Activated gamma-delta T cell treated with anti-CD3 and anti-CD28 coated beads, Interleukin-2, amount 50 U/mL, for 16 hours (primary cell): ENCODE measurements around the gene ODAD3.
"Not testable (repeated sequence)": the region's sequence is repeated elsewhere in the genome, so short reads cannot be mapped to it uniquely, and the experiment has no call there.

Experiments
- DNase-seq: peaks from one replicate; pipeline ENCODE4 v3.0.0-alpha.2; 2020; ENCODE audit warnings: low read depth

Gene ODAD3

DNA sequence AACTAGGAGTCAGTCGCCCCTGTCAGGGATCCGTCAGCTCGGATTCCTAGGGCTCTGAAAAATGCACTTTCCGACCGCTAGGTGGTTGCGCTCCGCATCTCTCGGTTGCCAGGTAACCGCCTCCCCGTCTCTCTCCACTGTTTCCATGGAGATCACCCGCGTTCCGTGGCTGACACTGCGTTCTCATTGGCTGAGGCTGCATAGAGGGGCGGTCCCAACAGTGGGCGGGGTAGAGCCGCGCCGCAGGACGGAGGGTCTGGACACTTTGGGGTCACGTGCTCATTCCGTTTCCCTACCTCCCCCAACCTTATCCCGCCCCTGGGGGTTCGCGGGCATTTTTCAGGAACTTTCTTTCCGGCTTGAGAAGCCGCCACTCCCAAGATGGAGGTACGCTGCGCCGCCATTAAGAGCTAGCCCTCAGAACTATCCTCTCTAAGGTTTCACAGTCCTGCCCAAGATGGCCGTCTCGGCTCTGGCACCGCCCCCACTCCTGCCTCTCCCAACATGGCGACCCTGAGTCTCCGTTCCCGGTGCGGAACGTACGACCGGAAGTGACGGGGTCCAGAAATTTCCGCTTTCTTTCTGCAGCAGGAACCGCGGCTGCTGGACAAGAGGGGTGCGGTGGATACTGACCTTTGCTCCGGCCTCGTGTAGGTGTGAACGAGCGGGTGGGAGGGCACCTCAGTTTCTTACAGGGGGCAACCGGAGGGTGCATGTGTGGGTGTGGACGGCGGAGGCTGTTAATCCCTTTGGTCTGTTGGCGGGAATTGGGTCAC lies at the start of gene ODAD3, which contains the start of gene PRKCSH:
TSS of gene ODAD3 (minus strand) at position 65 of the 776 bp plus-strand sequence. CDS start 105 bp downstream, outside the sequence.
TSS of gene PRKCSH (plus strand) at position 579 of the 776 bp plus-strand sequence. CDS start 483 bp downstream, outside the sequence.
- peak; percentile 97 for DNase-seq

DNA sequence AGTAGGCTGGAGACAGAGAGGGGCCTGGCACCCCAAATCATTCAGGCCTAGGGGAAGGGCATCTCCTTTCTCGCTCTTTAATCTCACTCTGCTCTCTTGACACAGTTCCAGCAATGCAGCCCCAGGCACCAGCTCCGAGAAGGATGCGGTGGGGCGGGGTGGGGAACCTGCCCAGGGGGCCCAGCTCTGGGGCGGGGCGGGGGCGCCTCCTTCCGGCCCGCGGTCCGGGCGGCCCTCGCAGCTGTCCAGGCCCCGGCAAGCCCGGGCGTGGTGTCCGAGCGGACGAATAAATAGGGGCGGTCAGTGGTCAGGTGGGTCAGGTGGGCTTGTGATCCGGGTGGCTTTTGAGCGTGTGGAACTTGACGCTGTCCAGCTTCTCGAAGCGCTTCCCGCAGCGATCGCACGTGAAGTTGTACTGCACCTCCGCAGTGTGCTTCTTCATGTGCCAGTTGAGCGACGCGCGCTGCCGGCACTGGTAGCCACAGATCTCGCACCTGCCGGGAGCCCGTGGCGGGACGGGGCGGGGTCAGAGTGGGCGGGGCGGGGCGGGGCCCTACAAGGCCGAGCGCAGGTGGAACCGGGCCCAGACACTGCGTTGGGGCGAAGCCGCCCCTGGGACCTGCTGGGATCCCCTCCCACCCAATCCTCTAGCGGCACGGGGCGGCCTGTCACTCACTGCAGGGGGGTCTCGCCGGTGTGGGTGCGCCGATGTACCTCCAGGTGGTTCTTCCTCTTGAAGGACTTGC lies 48.6 kb upstream of the ODAD3 start:
- no peak for DNase-seq

DNA sequence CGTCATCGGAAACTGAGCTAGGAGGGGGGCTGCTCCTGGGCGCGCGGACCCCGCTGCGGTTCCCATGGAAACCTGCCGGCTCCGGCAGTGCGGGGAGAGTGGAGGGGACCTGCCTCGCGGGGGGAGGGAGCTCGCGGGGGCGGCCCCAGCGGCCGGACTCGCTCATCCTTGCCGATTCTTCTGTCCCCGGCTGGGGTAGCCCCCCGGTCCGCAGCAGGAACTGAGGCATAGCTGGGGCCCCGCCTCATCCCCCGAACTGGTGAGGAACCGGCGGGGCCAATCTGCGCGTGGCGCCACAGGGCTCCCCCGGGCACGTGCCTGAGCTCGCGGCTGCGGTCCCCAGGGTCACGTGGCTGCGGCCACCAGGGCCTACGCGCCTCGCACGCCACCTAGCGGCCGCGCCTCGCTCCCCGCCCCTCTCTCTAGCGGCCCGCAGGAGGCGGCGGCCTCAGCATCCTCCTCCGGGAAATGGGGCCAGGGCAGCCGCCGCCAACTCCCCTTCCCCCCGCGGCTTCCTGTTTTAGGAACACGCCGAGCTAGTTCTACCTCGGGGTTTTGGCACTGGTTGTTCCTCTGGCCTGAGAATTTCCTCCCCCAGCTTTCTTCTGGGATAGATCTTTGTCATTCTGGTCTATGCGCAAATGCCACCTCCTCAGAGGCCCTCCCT lies 47.6 kb upstream of the ODAD3 start:
- DNase-seq: peak; percentile 67

DNA sequence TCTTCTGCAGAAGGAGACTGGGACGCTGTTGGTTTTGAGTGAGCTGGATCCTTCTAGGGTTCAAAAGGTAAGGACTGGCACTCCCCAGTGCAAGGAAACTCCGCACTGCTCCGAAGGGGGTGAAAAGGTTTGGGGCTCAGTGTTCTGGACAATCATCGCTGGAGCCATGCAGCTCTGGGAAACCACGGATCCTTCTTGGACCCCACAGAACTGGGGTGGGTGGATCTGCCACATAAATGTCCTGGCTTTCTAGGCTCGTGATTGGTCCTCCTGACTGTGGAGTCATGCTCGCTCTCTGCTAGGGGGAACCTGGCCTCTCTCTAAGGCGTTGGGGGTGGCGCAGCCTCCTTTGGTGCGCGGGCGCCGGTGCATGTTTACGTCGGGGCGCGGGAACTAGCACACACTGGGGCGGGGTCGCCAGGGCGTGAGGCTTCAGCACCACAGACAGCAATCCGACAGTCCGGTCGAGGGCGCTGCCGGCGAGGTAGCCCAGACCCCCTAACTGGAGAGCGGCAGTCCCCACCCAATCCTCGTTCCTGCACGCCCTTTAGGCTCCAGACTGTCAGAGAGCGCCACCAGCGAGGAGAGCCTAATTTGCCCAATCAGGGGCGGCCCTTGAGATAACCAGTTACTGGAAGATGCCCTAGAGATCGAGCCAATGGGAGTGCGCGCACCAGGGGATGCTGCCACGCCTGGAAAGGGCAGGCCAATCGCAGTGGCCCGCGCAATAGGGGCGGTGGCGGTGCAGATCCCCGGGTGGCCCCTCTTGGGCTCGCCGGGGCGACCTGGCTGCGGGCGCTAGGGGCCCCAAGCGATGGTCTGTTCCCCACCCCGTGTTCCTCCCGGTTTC lies 46.8 kb upstream of the ODAD3 start:
- peak; percentile 51 for DNase-seq

DNA sequence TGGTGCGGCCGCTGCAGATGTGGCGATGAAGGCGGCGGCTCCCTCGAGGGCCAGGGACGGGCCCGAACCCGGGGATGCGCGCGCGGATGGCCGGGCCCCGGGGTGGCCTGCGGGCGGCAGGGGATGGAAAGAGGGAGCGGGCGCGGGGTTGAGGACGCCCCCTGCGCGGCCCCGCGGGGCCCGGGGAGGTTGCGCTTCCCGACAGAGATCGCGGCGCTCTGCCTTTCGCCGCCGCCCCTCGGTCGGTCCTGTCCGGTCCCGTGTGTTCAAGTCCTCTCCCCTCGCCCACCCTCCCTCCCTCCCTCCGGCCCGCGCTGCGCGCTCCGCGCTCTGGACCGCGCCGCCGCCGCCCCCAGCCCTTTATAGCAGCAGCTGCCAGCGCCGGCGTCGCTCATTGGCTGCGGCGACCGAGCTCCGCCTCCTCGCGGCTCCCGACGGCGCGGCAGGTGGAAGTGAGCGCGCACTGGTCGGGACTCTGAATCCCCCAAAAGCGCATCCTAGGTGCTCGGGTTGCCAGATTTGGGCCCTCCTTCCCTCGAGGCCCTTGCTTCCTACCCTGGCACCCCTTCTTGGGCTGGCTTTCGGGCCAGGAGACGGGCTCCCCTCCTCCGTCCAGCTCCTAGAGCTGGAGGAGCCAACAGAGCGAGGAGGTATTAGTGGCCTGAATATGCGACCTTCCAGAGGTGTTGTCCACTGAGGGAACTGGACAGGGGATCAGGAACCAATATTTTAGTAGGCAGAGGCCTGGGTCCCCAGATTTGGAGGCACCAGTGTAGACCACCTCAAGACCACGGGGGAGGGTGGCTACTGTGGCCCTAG lies 46.0 kb upstream of the ODAD3 start, which contains the start of gene ELAVL3:
TSS of gene ELAVL3 (minus strand) at position 332 of the 819 bp plus-strand sequence. CDS start 438 bp downstream, outside the sequence.
- DNase-seq: no peak

DNA sequence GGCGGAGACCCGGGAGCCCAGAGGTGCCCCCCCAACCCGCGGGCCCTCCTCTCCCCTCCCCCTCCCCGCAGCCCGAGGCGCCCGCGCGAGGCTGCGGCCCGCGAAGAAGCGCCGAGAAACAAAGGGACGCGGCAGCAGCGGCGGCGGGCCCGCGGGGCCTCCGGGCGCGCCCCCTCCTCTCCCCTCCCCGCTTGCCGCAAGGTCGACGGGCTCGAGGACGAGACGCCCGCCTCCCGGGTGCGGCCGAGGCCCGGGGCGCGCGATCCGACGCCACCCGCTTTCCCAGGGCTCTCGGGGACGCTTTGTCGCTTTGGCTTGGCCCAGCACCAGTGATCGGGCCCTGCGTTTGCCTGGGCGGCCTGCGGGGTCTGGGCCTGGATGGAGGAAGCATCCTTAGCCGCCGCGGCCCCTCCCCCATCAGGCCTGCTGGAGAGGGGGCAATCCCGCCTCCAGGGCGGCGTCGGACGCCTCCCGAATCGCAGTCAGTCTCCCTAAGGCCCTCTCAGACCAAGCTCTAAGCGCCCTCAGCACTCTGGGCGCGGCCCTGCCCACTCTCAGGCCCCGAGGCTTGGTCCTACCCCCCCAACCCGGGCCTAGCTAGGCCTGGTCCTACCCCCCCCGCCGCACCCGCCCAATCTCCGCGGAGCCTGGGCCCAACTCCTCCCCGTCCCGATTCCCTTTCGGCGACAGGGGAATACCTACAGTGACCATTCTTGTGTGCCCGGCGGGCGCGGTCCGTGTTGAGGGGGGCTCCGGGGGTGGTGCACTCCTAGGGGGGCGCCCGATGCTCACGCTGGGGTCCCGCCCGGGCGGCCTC lies 45.2 kb upstream of the ODAD3 start:
- DNase-seq: no peak

DNA sequence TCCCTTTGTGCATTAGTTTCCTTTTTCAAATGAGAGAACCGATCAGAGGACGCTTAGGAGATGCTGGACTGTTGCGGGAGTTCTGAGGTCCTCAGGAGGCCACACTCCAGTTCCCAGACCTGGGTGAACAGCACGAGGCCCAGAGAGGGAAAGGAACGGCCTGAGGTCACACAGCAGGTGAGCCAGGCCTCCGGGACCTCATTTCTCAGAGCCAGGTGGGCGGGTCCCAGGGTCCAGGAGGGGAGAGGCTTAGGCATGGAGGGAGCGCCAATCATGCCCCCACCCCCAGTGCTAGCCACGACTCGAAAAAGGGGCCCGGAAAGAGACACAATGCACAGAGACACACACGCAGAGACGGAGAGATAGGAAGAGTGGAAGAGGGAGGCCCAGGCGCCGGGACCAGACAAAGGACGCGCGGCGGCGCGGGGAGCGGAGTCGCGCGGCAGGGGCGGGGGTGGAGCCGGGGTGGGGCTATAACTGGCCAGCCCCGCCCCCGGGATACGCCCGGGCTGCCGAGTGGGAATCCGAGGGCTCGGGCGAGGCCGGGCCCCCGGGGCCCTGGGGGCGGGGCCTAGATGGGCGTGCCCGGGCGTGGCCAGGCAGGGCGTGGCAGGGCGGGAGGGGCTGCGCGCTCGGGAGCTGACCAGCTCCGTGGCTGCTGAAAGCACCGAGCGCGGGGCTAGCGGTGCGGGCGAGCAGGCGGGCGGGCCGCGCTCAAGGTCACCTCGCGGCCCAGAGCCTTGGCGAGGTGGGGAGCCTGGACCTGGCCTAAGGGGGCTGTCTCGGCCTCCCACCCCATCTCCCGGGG lies 44.4 kb upstream of the ODAD3 start:
- DNase-seq: no peak

DNA sequence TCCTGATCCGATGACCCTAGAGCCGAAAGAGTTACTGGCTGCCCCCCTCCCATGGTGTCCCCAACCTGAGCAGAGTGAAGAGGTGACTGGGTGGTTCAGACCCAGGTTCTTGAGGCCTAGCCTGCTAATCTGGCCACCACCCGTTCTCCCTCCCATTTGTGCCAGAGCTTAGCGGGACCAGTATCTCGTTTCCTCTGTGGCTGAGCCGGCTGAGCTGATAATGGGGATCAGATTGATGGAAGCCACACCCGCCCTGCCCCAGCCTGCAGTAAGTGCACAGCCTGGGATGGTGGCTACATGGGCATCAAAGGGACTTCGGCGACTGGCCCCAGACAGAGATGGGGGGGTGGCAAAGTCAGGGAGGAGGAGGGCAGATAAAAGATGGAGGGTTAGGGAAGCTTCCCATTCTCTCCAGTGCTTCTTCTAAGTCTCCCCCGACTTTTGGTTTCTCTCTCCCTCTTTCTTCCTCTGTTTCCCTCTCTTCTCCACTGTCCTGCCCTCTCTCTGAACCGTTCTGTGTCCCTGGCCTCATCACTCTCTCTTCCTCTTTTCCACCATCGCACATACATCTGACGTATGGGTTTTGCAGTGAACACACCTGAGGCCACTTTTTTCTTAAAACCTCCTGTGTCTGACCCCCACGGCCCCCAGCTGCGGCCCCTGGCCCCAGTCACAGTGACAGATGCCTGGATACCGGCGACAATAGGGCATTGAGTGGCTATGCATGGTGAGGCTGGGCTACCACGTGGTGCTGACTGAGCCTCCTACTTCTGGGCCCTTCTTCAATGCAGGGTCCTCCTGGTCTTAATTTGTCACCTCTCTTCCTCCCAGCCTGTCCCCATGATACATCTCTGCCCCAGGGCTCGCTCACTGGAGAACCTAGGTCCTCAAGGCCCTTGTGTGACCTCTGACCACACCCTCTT lies 43.5 kb upstream of the ODAD3 start:
- no peak for DNase-seq

DNA sequence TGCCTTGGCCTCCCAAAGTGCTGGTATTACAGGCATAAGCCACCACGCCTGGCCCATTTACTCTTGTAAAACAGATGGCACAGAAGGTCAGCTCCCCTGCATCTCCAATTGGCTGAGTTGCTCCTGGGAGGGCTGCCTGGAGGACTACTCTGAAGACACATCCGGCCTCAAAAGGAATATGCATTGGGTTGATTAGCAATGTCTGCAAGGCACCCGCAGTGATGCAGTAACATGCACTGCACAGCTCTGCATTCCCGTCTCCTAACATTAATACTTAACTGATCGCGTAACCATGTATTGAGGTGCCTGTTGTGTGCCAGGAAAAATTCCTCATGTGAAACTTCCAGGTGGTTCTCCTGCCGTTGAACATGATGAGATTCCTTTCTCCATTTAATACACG lies 40.9 kb upstream of the ODAD3 start:
- no peak for DNase-seq

DNA sequence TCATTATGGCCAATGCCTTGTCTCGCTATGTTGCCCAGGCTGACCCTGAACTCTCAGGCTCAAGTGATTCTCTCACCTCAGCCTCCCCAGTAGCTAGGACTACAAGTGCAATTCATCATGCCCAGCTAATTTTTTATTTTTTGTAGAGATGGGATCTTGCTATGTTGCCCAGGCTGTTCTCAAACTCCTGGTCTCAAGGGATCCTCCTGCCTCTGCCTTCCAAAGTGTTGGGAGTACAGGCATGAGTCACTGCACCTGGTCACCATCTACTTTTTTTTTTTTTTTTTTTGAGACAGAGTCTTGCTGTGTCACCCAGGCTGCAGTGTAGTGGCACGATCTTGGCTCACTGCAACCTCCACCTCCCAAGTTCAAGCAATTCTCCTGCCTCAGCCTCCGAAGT lies 40.4 kb upstream of the ODAD3 start:
- not testable (repeated sequence) for DNase-seq

DNA sequence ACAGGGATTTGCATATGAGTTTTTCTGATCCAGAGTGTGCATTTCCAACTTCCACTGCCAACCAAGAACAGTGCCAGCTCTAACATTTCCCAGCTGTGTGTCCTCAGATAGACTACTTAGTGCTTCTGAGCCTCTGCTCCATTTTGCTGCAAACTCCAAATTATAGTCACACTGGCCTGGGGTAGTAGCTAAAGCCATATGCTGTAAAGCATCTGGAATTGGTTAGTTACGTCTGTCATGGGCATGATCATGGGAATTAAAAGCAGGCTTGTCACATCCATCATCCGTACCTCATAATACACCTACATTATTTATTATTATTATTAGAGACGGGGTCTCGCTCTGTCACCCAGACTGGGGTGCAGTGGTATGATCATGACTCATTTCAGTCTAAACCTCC lies 38.8 kb upstream of the ODAD3 start:
- no peak for DNase-seq

DNA sequence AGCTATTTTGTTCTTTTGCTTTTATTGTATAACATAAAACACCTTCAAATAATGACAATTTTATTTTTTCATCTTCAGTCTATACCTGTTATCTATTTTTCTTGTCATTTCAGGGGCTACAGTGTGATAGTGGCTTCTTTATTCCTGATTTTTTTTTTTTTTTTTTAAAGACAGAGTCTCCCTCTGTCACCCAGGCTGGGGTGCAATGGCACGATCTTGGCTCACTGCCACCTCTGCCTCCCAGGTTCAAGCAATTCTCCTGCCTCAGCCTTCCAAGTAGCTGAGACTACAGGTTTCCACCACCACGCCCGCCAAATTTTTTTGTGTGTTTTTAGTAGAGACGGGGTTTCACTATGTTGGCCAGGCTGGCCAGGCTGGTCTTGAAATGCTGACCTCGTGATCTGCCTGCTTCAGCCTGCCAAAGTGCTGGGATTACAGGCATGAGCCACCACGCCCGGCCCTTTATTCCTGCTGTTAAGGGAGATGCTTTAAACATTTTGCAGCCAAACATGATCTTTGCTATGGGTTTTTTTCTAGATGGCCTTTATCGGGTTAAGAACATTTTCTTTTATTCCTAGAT lies 33.4 kb upstream of the ODAD3 start:
- DNase-seq: not testable (repeated sequence)

DNA sequence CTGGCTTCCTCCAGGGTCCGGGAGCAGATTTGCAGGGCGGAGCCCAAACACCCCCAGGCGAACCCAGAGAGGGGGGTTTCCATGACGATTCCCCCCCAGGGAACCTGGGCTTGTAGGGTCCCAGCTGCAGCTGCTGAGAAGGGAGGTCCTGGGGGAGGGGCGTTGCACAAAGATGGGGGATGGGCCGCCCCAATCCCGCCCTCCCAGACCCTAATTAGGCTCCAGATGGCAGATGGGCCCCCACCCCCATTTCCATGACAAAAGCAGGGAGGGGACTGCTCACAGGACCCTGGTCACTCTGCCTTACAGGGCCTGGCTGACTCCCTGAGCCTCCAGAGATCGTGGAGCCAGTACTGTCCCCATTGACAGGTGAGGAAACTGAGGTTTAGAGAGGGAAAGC lies 30.7 kb upstream of the ODAD3 start:
- no peak for DNase-seq

DNA sequence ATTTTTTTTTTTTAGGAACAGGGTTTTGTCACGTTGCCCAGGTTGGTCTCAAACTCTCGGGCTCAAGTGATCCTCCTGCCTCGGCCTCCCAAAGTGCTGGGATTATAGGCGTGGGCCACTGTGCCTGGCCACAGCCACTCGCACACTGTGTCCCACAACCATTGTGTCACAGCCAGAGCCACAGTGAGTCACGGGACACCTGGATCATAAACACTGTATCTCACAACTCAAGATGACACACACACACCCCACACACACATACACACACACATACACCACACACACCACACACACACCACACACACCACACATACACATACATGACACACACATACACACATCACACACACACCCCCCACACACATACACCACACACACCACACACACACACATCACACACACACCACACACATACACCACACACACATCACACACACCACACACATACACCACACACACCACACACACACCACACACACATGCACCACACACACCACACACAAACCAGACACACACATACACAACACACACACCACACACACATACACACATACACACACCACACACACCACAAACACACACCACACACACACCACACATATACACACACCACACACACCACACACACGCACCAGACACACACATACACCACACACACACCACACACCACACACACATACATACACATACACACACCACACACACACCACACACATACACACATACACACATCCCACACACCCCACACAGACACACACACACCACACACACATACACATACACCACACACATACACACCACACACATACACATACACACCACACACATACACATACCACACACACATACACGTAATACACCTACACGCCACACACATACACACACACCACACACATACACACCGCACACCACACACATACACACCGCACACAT lies 29.7 kb upstream of the ODAD3 start:
- DNase-seq: no peak

DNA sequence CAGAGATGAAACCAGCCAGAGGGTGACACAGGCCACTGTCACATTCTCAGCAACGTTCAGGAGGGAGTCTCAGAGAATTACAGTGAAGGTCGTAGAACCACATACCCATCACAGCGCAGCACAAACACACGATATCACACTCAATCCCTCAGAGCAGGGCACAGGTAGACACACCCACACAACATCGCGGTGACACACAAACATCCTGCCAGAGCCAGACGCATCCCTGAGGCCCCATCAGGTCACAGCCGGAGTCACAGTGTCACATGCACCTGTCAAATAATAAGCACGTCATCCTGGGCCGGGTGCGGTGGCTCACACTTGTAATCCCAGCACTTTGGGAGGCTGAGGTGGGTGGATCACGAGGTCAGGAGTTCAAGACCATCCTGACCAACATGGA lies 28.5 kb upstream of the ODAD3 start:
- DNase-seq: no peak

DNA sequence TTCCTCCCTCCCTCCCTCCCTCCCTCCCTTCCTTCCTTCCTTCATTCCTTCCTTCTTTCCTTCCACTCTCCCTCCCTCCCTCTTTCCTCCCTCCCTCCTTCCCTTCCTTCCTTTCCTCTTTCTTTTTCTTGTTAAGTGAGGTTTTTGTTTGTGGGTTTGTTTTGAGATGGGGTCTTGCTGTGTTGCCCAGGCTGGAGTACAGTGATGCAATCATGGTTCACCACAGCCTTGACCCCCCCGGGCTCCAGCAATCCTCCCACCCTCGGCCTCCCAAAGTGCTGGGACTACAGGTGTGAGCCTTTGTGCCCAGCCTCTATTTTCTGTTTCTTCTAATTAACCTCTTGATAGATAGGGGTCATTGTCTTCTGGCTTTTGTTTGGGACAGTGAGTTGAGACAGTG lies 26.5 kb upstream of the ODAD3 start:
- DNase-seq: no peak
